Calu3 (cell line): ENCODE measurements around the gene GDNF. TPM values are rescaled to one million over a fixed set of nuclear protein-coding genes. Genes with fewer than 3 reads are reported as not detected.

Experiments used
- BruUV-seq: library from RNA; stranded (reverse); fragments of 400-500 nt; replicated peaks from 2 replicates; lab custom pipeline; 2021; lab: Mats Ljungman, UMichigan
- CTCF ChIA-PET: fragments of 300-600 bp; sonication (Branson Sonifier 250); formaldehyde crosslinking; loops from one replicate; lab custom pipeline; 2022; ENCODE audit warnings: antibody characterized with exemption; lab: Charles Lee
- DNase-seq: peaks from one replicate; pipeline ENCODE4 v3.0.0; 2022
- H3K27ac Mint-ChIP-seq: one replicate; pipeline ENCODE4 v1.8.0; 2022; ENCODE audit warnings: mixed read lengths; ENCODE audit not compliant: unreplicated experiment
- H3K27me3 Mint-ChIP-seq: one replicate; pipeline ENCODE4 v1.8.0; 2022; ENCODE audit warnings: mixed read lengths; ENCODE audit not compliant: unreplicated experiment
- H3K36me3 Mint-ChIP-seq: one replicate; pipeline ENCODE4 v1.8.0; 2022; ENCODE audit warnings: mild to moderate bottlenecking, moderate library complexity, mixed read lengths; ENCODE audit not compliant: insufficient read depth, unreplicated experiment
- H3K4me1 Mint-ChIP-seq: one replicate; pipeline ENCODE4 v1.8.0; 2022; ENCODE audit warnings: mild to moderate bottlenecking, low read depth, mixed read lengths; ENCODE audit not compliant: unreplicated experiment
- H3K4me3 Mint-ChIP-seq: one replicate; pipeline ENCODE4 v1.8.0; 2022; ENCODE audit warnings: mild to moderate bottlenecking, low read depth, moderate library complexity, mixed read lengths; ENCODE audit not compliant: unreplicated experiment
- H3K9me3 Mint-ChIP-seq: one replicate; pipeline ENCODE4 v1.8.0; 2022; ENCODE audit warnings: low read depth, mixed read lengths; ENCODE audit not compliant: unreplicated experiment
- CTCF ChIP-seq: fragments of 200-600 bp; IDR thresholded peaks from one replicate; pipeline ENCODE4 v1.8.0; 2022; ENCODE audit warnings: antibody characterized with exemption; ENCODE audit not compliant: unreplicated experiment
- intact Hi-C: fragments of 100-400 bp; cut with micrococcal nuclease; formaldehyde crosslinking; loops from one replicate; pipeline ENCODE4 v1.10.0; 2022; ENCODE audit not compliant: unreplicated experiment
- total RNA-seq: library from RNA; stranded (reverse); gene quantifications from 2 replicates; pipeline ENCODE4 v1.2.3, GENCODE V29; 2022

GDNF gene
- total RNA-seq, 1 experiment from 2014 or later: not detected

DNA sequence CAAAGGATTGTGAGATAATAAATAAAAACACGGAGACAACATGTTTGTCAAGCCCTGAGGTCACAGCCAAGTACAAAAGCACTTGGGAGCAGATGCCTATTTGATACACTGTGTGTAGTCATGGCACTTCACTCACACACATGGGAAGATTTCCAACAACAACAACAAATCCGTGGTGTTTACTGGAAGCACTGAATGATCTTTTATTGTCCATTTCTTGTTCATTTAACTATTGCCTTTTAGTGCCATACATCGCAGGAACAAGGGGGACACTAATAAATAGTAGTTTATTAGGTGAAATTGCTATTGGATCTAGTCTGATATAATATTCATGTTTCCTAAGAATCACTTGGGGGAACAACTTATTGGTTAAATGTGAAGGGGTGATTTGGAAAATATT lies 20.4 kb upstream of the GDNF start:
- CTCF ChIA-PET: no interaction called here
- no TSS peak for BruUV-seq
- Mint-ChIP-seq H3K36me3 (no peaks in the 10 kb centered on the region), H3K27ac (no peak overlapping the region), H3K4me1 (no peaks in the 10 kb centered on the region), H3K9me3 (no peaks in the 10 kb centered on the region), H3K4me3 (no peak overlapping the region), H3K27me3 (peaks cover 91% of the 10 kb centered on the region)
- no peak for DNase-seq
- no peak for TF ChIP-seq CTCF
- intact Hi-C loops: no loop called here

DNA sequence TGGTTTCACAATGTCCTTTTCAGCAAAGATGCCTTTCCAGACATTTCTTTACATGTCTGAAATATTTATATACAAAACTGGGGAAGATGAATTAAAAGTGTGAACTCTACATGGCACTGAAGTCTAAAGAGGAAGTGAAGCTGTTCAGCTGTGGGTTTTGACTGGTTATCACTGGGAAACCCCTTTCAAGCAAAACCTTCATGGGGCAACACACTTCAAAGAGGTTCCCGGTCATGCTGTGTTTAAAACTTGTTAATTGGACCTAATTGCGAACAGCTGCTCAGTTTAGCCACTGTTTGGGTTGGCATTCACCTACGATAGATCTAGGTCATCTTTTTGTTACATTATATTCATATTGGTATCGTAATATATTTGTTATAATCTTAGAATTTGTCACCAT lies 20.0 kb upstream of the GDNF start:
- no TSS peak for BruUV-seq
- CTCF ChIA-PET: interaction anchor here (0.6 kb wide), 1 partner anchor 18 kb away, joined by 3 read pairs; no protein-coding TSS in a partner anchor
- Mint-ChIP-seq H3K4me1 (no peaks in the 10 kb centered on the region), H3K27ac (no peak overlapping the region), H3K36me3 (no peaks in the 10 kb centered on the region), H3K9me3 (no peaks in the 10 kb centered on the region), H3K4me3 (no peak overlapping the region), H3K27me3 (peaks cover 91% of the 10 kb centered on the region)
- DNase-seq: no peak
- TF ChIP-seq CTCF: no peak
- intact Hi-C loops: no loop called here

DNA sequence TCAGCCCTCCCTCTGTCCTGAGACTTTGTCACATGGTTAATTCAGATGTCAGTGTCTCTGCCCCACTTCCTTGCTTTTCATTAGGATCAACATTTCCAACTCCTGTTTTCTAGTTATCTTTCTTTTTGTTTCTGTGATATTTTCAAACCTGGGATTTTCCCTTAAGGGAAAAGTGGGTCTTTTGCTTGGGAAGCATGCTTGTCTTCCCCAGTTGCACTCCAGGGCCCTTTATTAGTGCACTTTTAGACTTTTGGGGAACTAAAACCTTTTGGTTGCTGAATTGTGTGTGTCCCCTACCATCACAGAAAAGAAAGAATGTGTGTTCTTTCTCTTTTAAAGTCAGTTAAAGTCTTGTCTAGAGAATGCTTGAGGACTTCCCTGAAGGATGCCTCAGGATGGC lies 18.4 kb upstream of the GDNF start:
- Mint-ChIP-seq H3K4me3 (no peak overlapping the region), H3K27me3 (peaks cover 76% of the 10 kb centered on the region), H3K9me3 (no peaks in the 10 kb centered on the region), H3K27ac (no peak overlapping the region), H3K4me1 (no peaks in the 10 kb centered on the region), H3K36me3 (no peaks in the 10 kb centered on the region)
- BruUV-seq: no TSS peak
- intact Hi-C loops: no loop called here
- TF ChIP-seq CTCF: no peak
- DNase-seq: no peak
- CTCF ChIA-PET: no interaction called here

GRCh38 chr5:37857696-37858095 lies 17.9 kb upstream of the GDNF start:
- Mint-ChIP-seq H3K9me3 (no peaks in the 10 kb centered on the region), H3K4me3 (no peak overlapping the region), H3K27ac (no peak overlapping the region), H3K27me3 (peaks cover 71% of the 10 kb centered on the region), H3K36me3 (no peaks in the 10 kb centered on the region), H3K4me1 (no peaks in the 10 kb centered on the region)
- no TSS peak for BruUV-seq
- CTCF ChIA-PET: no interaction called here
- DNase-seq: no peak
- TF ChIP-seq CTCF: no peak
- intact Hi-C loops: no loop called here
